Muscle of arm (tissue), 12 donors: Measurements from ENCODE around the gene COL19A1. TPM values are rescaled to one million over a fixed set of nuclear protein-coding genes. Genes with fewer than 3 reads are reported as not detected.
A peak's percentile ranks its signal among the peaks of the same experiment; 100 is the strongest.

ENCODE experiments used
- DNase-seq: peaks from one replicate; pipeline ENCODE4 v3.0.0-alpha.2; 2013
- polyA plus RNA-seq, 12 donors: library from polyadenylated mRNA; unstranded; fragments of 120-200 nt; gene quantifications; one replicate each; pipeline ENCODE4 v1.2.1, GENCODE V29; 2013; ENCODE audit not compliant: insufficient read length in 12 of 12

The COL19A1 gene
- polyA plus RNA-seq, 12 donors: 3.0 to 66.7 (median 4.8) TPM

GRCh38 chr6:70125602-70126001 is 259.2 kb downstream of the COL19A1 start:
- DNase-seq: no peak

GRCh38 chr6:70129341-70129740 is 263.0 kb downstream of the COL19A1 start:
- no peak for DNase-seq

DNA sequence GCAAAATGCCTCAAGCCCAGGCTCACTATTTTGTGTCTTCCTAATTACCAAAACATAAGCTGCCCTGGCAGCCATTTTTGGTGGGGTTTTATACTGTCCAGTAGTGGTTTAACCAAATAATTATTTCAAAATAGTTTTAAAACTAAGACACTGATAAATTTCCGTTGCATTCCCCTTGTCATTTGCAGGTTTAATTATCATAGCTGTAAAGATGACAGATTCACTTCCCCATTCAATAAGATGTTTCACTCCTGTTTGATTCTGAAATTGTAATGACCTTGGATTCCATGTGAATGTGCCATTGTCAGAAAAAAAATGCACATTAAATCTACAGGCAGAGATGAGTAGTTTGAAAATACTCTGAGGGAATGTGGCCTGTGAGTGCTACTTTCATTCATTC is 264.5 kb downstream of the COL19A1 start:
- DNase-seq: no peak

- DNase-seq: no peak
Measured at GRCh38 chr6:70131528-70131927, 265.2 kb downstream of the COL19A1 start.

- no peak for DNase-seq
Measured at GRCh38 chr6:70133246-70133645, 266.9 kb downstream of the COL19A1 start.

GRCh38 chr6:70134542-70134941 is 268.2 kb downstream of the COL19A1 start:
- DNase-seq: no peak

DNA sequence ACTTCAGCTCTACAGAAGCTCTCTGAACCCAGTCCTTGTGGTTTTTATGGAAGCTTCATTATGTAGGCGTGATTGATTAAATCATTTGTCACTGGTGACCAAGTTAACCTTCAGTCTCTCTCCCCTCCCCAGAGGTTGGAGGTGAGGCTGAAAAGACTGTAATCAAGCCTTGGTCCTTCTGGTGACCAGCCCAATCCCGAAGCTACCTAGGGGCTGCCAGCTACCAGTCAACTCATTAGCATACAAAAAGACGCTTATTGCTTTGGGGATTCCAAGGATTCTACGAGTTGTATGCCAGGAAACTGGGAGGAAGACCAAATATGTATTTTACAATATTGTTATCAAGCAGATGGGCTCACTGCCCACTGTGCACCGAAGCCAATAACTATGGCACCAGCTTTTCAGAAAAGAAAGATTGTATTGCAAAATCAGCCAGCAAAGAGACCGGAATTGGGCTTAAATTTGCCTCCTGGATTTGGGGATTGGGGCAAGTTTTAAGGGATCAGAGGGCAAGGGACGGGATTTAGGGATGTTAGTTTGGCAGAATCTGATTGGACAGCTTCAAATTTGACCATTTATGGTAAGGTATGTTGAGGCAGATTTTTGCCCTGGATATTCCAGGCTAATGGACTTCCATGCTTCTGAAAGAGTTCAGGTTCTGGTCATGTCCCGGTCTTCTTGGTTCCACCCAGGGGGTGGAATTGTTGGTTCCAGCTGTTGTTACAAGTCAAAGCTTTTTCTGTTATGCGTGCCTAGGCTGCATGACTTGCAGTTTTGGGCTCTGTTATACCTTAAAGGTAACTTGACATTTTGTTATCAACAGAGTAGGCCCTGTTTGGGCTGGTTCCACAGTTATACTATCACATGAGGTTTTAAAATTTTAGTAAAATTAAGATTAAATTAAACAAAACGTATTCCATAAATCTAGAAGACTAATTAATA is 269.1 kb downstream of the COL19A1 start:
- no peak for DNase-seq

DNA sequence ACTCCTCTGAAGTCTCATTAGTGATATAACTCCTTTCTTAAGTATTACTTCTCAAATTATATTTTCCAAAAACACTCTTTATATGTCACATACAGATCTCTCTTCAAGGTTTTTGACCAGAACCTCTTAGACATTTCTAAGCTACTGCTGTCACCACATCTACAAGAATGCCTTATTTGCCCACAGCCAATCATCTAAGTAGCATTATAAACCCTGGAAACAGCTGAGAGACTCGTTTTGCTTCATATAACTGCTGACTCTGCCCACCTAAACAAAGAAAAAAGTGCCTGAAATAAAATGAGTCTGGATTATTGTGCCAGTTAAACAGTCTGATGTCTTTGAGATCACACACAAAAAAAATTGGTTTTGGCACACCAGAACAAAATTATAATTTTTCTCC is 270.6 kb downstream of the COL19A1 start:
- no peak for DNase-seq

DNA sequence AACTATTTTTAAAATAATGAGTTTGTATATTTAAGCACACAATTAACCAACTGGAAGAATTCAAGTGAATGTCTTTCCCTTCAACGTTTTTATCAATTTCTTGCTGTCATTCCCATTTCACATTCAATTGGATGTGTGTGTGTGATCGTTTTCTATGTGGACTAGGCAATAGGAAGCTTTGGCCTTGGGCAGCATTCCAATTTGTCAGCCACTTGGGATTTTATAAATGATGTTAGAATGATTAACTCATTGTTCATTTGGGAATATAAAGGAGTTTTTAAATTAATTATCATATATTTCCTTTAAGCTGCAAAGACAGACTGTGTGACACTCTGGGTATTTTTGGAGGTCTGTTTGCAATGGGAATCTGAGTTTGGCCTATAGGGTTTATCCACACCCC is 274.1 kb downstream of the COL19A1 start:
- DNase-seq: no peak

DNA sequence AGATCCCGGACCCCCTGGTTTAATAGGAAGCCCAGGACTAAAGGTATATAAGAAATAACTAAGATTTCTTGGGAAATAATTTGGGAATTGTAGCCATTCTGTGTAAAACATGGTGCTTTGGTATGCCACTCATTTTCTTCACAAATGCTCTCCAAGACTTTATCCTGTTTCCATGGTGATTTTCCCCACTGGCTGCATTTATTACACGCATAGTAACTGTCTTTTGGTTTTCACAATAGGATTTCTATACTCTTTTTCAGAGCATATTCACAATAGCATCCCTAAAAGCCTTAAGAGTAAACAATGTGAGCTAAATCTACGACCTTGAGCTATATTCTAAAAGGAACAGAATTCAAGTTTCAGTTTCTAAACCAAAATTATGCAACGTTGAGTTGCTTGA is 275.7 kb downstream of the COL19A1 start:
- DNase-seq: no peak

DNA sequence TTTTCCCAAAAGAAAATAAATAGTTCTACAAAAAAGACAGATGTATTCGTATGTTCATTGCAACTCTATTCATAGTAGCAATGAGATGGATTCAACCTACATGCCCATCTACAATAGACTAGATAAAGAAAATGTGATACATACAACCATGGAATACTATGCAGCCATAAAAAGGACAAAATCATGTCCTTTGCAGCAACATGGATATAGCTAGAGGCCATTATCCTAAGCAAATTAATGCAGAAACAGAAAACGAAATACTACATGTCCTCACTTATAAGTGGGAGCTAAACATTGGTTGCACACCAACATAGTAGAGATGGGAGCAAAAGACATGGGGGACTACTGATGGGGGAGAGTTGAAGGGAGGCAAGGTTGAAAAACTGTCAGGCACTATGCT is 278.8 kb downstream of the COL19A1 start:
- DNase-seq: no peak

DNA sequence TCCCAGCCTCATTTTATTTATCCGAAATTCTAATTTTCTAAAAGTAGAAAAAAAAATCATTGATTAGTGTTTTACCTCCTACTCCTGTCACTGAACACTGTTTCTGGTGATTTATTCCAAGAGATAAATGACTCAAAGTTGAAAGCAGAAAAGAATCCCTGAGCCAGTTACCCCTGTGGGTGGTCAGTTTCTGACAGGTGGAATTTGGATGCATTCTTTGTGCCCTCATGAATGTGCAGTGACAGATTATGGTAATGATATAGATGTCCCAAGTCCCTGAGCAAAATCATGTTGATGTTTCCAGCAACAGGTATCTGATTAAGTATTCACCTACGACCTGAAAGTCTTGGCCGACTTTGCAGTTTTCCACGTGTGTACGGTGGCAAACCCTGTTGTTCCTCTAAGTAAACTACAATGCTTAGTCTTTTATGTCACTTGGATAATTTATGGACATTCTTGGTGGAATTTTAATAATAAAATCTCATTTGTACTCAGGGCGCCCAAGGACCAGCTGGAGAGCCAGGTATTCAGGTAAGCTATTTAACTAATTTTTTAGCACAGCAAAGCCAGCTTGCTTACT is 282.9 kb downstream of the COL19A1 start:
- DNase-seq: no peak

- no peak for DNase-seq
Measured at GRCh38 chr6:70150521-70150920, 284.2 kb downstream of the COL19A1 start.

DNA sequence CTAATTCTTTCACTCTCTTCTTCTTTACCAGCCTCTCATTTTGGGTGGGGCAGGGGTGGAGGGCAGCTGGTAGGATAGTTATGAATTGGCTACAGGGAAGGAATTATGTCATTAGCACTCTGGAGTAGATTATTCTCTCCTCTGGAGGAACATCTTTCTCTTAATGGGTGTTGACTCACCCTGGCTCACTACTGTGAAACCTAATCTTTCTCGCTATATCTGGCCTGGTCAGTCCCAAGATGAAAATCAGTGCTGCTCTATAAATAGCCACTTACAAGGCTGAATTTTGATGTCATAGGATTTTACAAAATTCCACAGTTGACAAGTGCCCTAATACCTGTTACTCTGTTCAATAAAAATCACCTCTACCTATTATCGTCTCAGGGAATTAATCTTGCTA is 285.3 kb downstream of the COL19A1 start:
- no peak for DNase-seq

DNA sequence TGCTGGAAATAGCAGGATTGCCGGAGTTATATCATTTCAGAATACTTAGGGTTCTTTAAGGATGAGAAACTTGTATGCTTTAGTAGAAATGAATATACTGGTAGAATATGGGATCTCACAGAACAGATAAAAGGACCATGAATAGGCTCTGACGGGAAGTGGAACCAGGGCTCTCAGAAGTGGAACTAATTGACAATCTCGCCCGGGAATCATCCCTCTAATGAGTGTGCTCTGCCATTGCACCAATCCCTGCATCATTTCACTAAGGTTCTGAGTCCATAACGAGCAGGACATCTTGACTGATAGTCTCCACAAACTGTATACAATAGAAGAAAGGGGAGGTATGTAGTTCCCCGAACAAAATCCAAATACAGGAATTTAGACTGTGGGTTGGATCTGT is 286.4 kb downstream of the COL19A1 start:
- DNase-seq: no peak

GRCh38 chr6:70157086-70157485 is 290.7 kb downstream of the COL19A1 start:
- DNase-seq: no peak

DNA sequence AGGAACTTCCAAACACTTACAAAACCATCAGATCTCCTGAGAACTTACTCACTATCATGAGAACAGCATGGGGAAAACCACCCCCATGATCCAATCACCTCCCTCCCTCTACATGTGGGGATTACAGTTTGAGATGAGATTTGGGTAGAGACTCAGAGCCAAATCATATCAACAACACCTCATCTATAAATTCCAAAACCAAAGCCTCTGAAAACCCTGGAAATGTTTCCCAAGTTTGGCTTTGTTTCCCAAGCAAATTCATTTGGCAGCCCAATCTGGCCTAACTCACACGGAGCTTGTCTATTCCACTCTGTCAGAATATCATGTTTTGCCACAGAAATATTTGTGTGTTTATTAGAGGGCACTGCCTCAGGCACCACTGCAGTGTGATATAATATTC is 293.9 kb downstream of the COL19A1 start:
- no peak for DNase-seq

DNA sequence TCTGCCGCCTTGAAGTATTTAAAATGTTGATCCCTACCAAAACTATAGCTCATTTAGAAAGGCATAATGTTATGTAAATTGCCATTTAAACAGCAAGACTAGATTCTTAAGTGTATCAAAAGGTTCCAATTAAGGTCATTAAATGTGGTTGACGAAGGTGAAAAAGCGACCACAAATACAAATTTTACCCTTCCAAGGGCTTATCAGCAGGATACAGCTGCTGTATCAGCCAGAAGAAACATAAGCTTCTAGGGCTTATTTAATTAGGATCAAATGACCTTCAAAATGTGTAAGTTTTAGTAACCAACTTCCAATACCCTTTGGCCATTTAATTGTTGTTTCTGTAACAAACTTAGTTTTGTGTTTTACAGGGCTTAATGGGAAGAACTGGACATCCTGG is 296.6 kb downstream of the COL19A1 start:
- no peak for DNase-seq

GRCh38 chr6:70163795-70164194 is 297.4 kb downstream of the COL19A1 start:
- no peak for DNase-seq

GRCh38 chr6:70164556-70164955 is 298.2 kb downstream of the COL19A1 start:
- DNase-seq: no peak

DNA sequence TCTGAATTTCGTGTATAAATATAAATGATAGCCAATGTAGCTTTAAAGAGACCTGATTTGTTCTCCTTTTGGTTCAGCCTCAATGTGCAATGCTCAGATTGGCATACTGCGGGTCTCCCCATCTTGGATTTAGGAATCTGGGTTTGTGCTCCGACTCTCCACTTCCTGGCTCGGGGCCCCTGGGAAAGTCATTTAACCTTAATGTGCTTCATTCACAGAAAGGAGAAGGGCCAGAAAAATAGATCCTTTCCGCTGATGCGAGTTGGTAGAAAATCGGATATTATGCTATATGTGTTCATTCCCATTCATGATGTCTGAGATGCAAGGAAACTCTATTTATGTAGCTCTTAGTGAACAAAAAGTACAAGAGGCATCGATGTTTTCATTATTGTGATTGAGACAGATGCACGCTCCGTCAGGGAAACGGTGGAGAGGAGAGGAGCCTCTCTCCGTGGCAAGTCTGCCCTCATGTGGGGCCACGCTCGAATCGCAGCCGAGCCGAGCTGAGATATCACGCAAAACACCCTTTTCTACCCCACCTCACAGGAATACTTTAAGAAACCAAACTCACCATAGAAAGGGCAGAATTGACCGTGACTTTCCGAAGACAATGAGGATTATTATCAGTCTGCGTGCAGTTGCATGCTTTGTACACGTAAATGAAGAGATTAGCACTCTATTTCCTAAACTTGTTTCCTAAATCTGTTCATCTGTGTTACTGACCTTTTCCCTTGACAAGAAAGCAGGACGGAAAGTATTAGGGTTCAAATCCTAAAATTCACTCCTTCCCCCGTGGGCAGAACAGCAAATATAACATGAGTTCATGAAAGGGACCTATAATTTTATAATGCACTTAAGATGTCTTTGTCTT is 300.0 kb downstream of the COL19A1 start:
- peak; percentile 31 for DNase-seq

GRCh38 chr6:70168681-70169377 is 302.5 kb downstream of the COL19A1 start:
- DNase-seq: no peak
